Neutrophil (primary cell): ENCODE results near the gene SRF.

Experiments
- H3K27ac ChIP-seq: fragments of 200-600 bp; sonication (generic); 2 replicates; pipeline ENCODE4 v1.5.1; 2016; ENCODE audit warnings: mild to moderate bottlenecking, moderate library complexity
- H3K27me3 ChIP-seq: fragments of 200-600 bp; sonication (generic); 2 replicates; pipeline ENCODE4 v1.6.0; 2016; ENCODE audit warnings: mild to moderate bottlenecking
- H3K36me3 ChIP-seq: fragments of 200-600 bp; sonication (generic); 2 replicates; pipeline ENCODE4 v1.5.1; 2017
- H3K4me1 ChIP-seq, 2 experiments: fragments of 200-600 bp in 1 of 2; sonication (generic) in 1 of 2; 1 replicate in 1 of 2; 2 replicates in 1 of 2; pipeline versions ENCODE4 v1.5.1 to v1.6.1; 2013 to 2016; ENCODE audit warnings: low read depth in 1 of 2, low read length in 1 of 2, mild to moderate bottlenecking in 1 of 2, moderate library complexity in 1 of 2; ENCODE audit not compliant: control insufficient read depth in 1 of 2, insufficient read depth in 1 of 2
- H3K4me3 ChIP-seq, 2 experiments: fragments of 200-600 bp in 1 of 2; sonication (generic) in 1 of 2; 1 replicate in 1 of 2; 2 replicates in 1 of 2; pipeline ENCODE4 v1.5.1; 2013 to 2016; ENCODE audit warnings: low read depth in 1 of 2, low read length in 1 of 2, mild to moderate bottlenecking in 1 of 2, moderate library complexity in 1 of 2
- H3K9me3 ChIP-seq: fragments of 200-600 bp; sonication (generic); 2 replicates; pipeline ENCODE4 v1.5.1; 2016
- TF ChIP-seq, protein P1 (sequence below): fragments of 200-600 bp; sonication (generic); IDR thresholded peaks from 2 replicates; pipeline ENCODE4 v1.5.1; 2016; ENCODE audit warnings: antibody characterized with exemption

SRF gene

GRCh38 chr6:43203718-43204095, 32.6 kb downstream of the SRF start:
- Histone ChIP-seq H3K4me3 (no peak overlapping the region), H3K36me3 (peaks cover 73% of the 10 kb centered on the region), H3K9me3 (no peaks in the 10 kb centered on the region), H3K27ac (no peak overlapping the region), H3K4me1 (no peaks in the 10 kb centered on the region), H3K27me3 (no peaks in the 10 kb centered on the region)
- TF ChIP-seq, protein P1, sequence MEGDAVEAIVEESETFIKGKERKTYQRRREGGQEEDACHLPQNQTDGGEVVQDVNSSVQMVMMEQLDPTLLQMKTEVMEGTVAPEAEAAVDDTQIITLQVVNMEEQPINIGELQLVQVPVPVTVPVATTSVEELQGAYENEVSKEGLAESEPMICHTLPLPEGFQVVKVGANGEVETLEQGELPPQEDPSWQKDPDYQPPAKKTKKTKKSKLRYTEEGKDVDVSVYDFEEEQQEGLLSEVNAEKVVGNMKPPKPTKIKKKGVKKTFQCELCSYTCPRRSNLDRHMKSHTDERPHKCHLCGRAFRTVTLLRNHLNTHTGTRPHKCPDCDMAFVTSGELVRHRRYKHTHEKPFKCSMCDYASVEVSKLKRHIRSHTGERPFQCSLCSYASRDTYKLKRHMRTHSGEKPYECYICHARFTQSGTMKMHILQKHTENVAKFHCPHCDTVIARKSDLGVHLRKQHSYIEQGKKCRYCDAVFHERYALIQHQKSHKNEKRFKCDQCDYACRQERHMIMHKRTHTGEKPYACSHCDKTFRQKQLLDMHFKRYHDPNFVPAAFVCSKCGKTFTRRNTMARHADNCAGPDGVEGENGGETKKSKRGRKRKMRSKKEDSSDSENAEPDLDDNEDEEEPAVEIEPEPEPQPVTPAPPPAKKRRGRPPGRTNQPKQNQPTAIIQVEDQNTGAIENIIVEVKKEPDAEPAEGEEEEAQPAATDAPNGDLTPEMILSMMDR: no peak

- H3K4me1 ChIP-seq: no peaks in the 10 kb centered on the region
- H3K27ac ChIP-seq: no peak overlapping the region
- no peaks in the 10 kb centered on the region for H3K27me3 ChIP-seq
- H3K36me3 ChIP-seq: peaks cover 66% of the 10 kb centered on the region
- no peak overlapping the region for H3K4me3 ChIP-seq
- TF ChIP-seq, protein P1: no peak
- no peaks in the 10 kb centered on the region for H3K9me3 ChIP-seq
These were observed 33.4 kb downstream of the SRF start for GRCh38 chr6:43204271-43205105.

GRCh38 chr6:43205849-43206248, 34.8 kb downstream of the SRF start:
- Histone ChIP-seq H3K27ac (no peak overlapping the region), H3K9me3 (no peaks in the 10 kb centered on the region), H3K27me3 (no peaks in the 10 kb centered on the region), H3K4me1 (no peaks in the 10 kb centered on the region), H3K36me3 (peaks cover 52% of the 10 kb centered on the region), H3K4me3 (no peak overlapping the region)
- TF ChIP-seq, protein P1: no peak

- Histone ChIP-seq H3K9me3 (no peaks in the 10 kb centered on the region), H3K27ac (no peak overlapping the region), H3K36me3 (peaks cover 46% of the 10 kb centered on the region), H3K4me3 (no peak overlapping the region), H3K27me3 (no peaks in the 10 kb centered on the region), H3K4me1 (no peaks in the 10 kb centered on the region)
- TF ChIP-seq, protein P1: no peak
These were observed 36.2 kb downstream of the SRF start for GRCh38 chr6:43207286-43207685.

- no peak overlapping the region for H3K4me3 ChIP-seq
These were observed 40.9 kb downstream of the SRF start for GRCh38 chr6:43211955-43212354.

More at GRCh38 chr6:43211955-43212354, 40.9 kb downstream of the SRF start:
- Histone ChIP-seq H3K27ac (no peak overlapping the region), H3K9me3 (no peaks in the 10 kb centered on the region), H3K27me3 (no peaks in the 10 kb centered on the region), H3K36me3 (peaks cover 47% of the 10 kb centered on the region), H3K4me1 (no peaks in the 10 kb centered on the region)
- TF ChIP-seq, protein P1: no peak
